H1 (cell line): ENCODE measurements around the gene CENPA. TPM values are rescaled to one million over a fixed set of nuclear protein-coding genes. Genes with fewer than 3 reads are reported as not detected.

Experiments
- CTCF ChIA-PET: fragments of 300-600 bp; sonication (Branson Sonifier 250); formaldehyde crosslinking; loops from one replicate; lab custom pipeline; 2021; ENCODE audit not compliant: partially characterized antibody; lab: Charles Lee
- POLR2A ChIA-PET: fragments of 300-600 bp; sonication (Branson Sonifier 250); formaldehyde crosslinking; loops from one replicate; lab custom pipeline; 2021; ENCODE audit warnings: inconsistent platforms; ENCODE audit not compliant: partially characterized antibody; lab: Charles Lee
- DNase-seq, 2 experiments: peaks; one replicate each; pipeline versions ENCODE4 v3.0.0 to v3.0.0-alpha.2; 2010 to 2022; ENCODE audit warnings: low spot score in 2 of 2, low read depth in 1 of 2, mixed read lengths in 1 of 2
- FAIRE-seq: peaks from 2 replicates; lab custom pipeline; 2011; peaks lifted over from hg19 to GRCh38; lab: Jason Lieb, UNC
- H2AFZ ChIP-seq: 2 replicates; pipeline ENCODE4 v1.8.1; 2012; ENCODE audit warnings: low read length, inconsistent platforms
- H2AK5ac ChIP-seq: 2 replicates; pipeline ENCODE4 v1.6.1; 2013; ENCODE audit warnings: low read depth, low read length
- H2BK120ac ChIP-seq: replicated peaks from 2 replicates; pipeline ENCODE3; 2013; ENCODE audit warnings: low read depth, low read length, inconsistent platforms
- H2BK12ac ChIP-seq: 2 replicates; pipeline ENCODE4 v1.6.1; 2013; ENCODE audit warnings: low read depth, low read length
- H2BK15ac ChIP-seq: 2 replicates; pipeline ENCODE4 v1.6.1; 2013; ENCODE audit warnings: low read length
- H2BK20ac ChIP-seq: 2 replicates; pipeline ENCODE4 v1.6.1; 2013; ENCODE audit warnings: low read length
- H2BK5ac ChIP-seq: 2 replicates; pipeline ENCODE4 v1.6.1; 2013; ENCODE audit warnings: low read depth, low read length
- H3K14ac ChIP-seq: 2 replicates; pipeline ENCODE4 v1.6.1; 2013; ENCODE audit warnings: inconsistent platforms; ENCODE audit not compliant: insufficient read length
- H3K18ac ChIP-seq: 2 replicates; pipeline ENCODE4 v1.6.1; 2013; ENCODE audit warnings: low read length; ENCODE audit errors: extremely low read depth
- H3K23ac ChIP-seq: 2 replicates; pipeline ENCODE4 v1.6.1; 2013; ENCODE audit warnings: inconsistent platforms; ENCODE audit not compliant: insufficient read length
- H3K23me2 ChIP-seq: 2 replicates; pipeline ENCODE4 v1.6.1; 2013; ENCODE audit warnings: low read depth, low read length
- H3K27ac ChIP-seq: 2 replicates; pipeline ENCODE4 v1.6.1; 2011; ENCODE audit warnings: low read depth, low read length, inconsistent platforms
- H3K27me3 ChIP-seq, 4 experiments: replicated peaks in 1 of 4; 1 replicate in 1 of 4; 2 replicates in 3 of 4; pipeline versions ENCODE4 v1.6.1 to v1.8.1; 2011 to 2013; ENCODE audit warnings: low read length in 3 of 4, mild to moderate bottlenecking in 3 of 4, inconsistent platforms in 2 of 4, mixed read lengths in 2 of 4, moderate library complexity in 1 of 4; ENCODE audit not compliant: control insufficient read depth in 3 of 4, insufficient read depth in 3 of 4; ENCODE audit errors: extremely low read depth in 1 of 4
- H3K36me3 ChIP-seq, 4 experiments: 2 replicates each; pipeline versions ENCODE4 v1.6.1 to v1.8.1; 2011 to 2013; ENCODE audit warnings: mild to moderate bottlenecking in 4 of 4, low read length in 3 of 4, moderate library complexity in 2 of 4, control low read depth in 1 of 4, inconsistent platforms in 1 of 4; ENCODE audit not compliant: insufficient read depth in 4 of 4, control insufficient read depth in 2 of 4
- H3K4ac ChIP-seq: replicated peaks from 2 replicates; pipeline ENCODE3; 2013; ENCODE audit warnings: low read length, low read depth, mixed read lengths, inconsistent platforms; ENCODE audit not compliant: insufficient read length
- H3K4me1 ChIP-seq, 4 experiments: replicated peaks in 1 of 4; 1 replicate in 1 of 4; 2 replicates in 3 of 4; pipeline versions ENCODE4 v1.6.1 to v1.8.1; 2011 to 2013; ENCODE audit warnings: low read length in 3 of 4, inconsistent platforms in 2 of 4, mixed read lengths in 1 of 4; ENCODE audit not compliant: insufficient read depth in 4 of 4, control insufficient read depth in 3 of 4
- H3K4me2 ChIP-seq, 2 experiments: 2 replicates each; pipeline versions ENCODE4 v1.6.1 to v1.8.1; 2011 to 2013; ENCODE audit warnings: low read depth in 2 of 2, low read length in 2 of 2, control low read depth in 1 of 2, inconsistent platforms in 1 of 2, mild to moderate bottlenecking in 1 of 2; ENCODE audit not compliant: insufficient read depth in 1 of 2
- H3K4me3 ChIP-seq, 4 experiments: fragments of 200-600, 300-600 bp in 1 of 4; sonication (generic), shearing (Covaris generic), sonication (Bioruptor Twin) in 1 of 4; 2 replicates each; pipeline versions ENCODE4 v1.5.1 to v1.8.1; 2011 to 2016; ENCODE audit warnings: low read length in 4 of 4, low read depth in 3 of 4, control low read depth in 2 of 4, inconsistent platforms in 2 of 4, mild to moderate bottlenecking in 2 of 4, mixed read lengths in 1 of 4, moderate library complexity in 1 of 4; ENCODE audit not compliant: insufficient read depth in 2 of 4; ENCODE audit errors: extremely low read depth in 1 of 4
- H3K56ac ChIP-seq: replicated peaks from 2 replicates; pipeline ENCODE3; 2013; ENCODE audit warnings: low read depth, mild to moderate bottlenecking, mixed read lengths, low read length, inconsistent platforms; ENCODE audit not compliant: insufficient read length
- H3K79me1 ChIP-seq: 2 replicates; pipeline ENCODE4 v1.6.1; 2013; ENCODE audit warnings: low read depth, low read length, control low read depth
- H3K79me2 ChIP-seq, 2 experiments: 2 replicates each; pipeline versions ENCODE4 v1.6.1 to v1.8.1; 2012 to 2013; ENCODE audit warnings: low read length in 2 of 2, mild to moderate bottlenecking in 2 of 2, inconsistent platforms in 1 of 2; ENCODE audit not compliant: insufficient read depth in 2 of 2, control insufficient read depth in 1 of 2
- H3K9ac ChIP-seq, 4 experiments: replicated peaks in 1 of 4; 1 replicate in 1 of 4; 2 replicates in 3 of 4; pipeline versions ENCODE4 v1.6.1 to v1.8.1; 2011 to 2013; ENCODE audit warnings: low read depth in 3 of 4, low read length in 3 of 4, control low read depth in 2 of 4, mild to moderate bottlenecking in 2 of 4, moderate library complexity in 2 of 4, inconsistent platforms in 1 of 4; ENCODE audit errors: extremely low read depth in 1 of 4
- H3K9me3 ChIP-seq, 2 experiments: 2 replicates each; pipeline versions ENCODE4 v1.6.1 to v1.8.1; 2012 to 2013; ENCODE audit warnings: mild to moderate bottlenecking in 2 of 2, moderate library complexity in 2 of 2, control low read depth in 1 of 2, inconsistent platforms in 1 of 2, low read depth in 1 of 2, low read length in 1 of 2, mixed read lengths in 1 of 2; ENCODE audit not compliant: insufficient read depth in 2 of 2
- H4K20me1 ChIP-seq, 2 experiments: replicated peaks in 1 of 2; 2 replicates each; pipeline versions ENCODE3 to v1.8.1; 2011 to 2013; ENCODE audit warnings: inconsistent platforms in 2 of 2, low read length in 2 of 2, mild to moderate bottlenecking in 1 of 2; ENCODE audit not compliant: insufficient read depth in 2 of 2, control insufficient read depth in 1 of 2
- H4K5ac ChIP-seq: 2 replicates; pipeline ENCODE4 v1.6.1; 2013; ENCODE audit warnings: low read length, low read depth, mixed read lengths, inconsistent platforms; ENCODE audit not compliant: insufficient read length
- H4K8ac ChIP-seq: 2 replicates; pipeline ENCODE4 v1.8.0; 2013; ENCODE audit warnings: mild to moderate bottlenecking, moderate library complexity, low read length, inconsistent platforms; ENCODE audit not compliant: insufficient read depth; ENCODE audit errors: extremely low read depth
- H4K91ac ChIP-seq: replicated peaks from 2 replicates; pipeline ENCODE3; 2013; ENCODE audit warnings: low read length, mixed read lengths, inconsistent platforms; ENCODE audit not compliant: insufficient read length
- WGBS, 2 experiments: shearing (Covaris generic) in 1 of 2; methylation state at CpG; one replicate each; pipeline versions ENCODE4 v1.1.6 to v1.1.7; 2013 to 2015; ENCODE audit warnings: low lambda C conversion rate in 2 of 2, mixed read lengths in 2 of 2, inconsistent platforms in 1 of 2, low coverage in 1 of 2, missing lambda C conversion rate in 1 of 2; ENCODE audit not compliant: insufficient replicate concordance in 2 of 2, insufficient coverage in 1 of 2, insufficient read length in 1 of 2; ENCODE audit errors: extremely low coverage in 1 of 2, missing lambda C conversion rate in 1 of 2; 5-methylcytosine and 5-hydroxymethylcytosine counted together
- polyA plus RNA-seq, 7 experiments: library from polyadenylated mRNA; depleted of rRNA in 3 of 7; stranded (reverse) in 5 of 7; unstranded in 2 of 7; fragments of >200 nt in 5 of 7; fragments of 200-250 nt in 2 of 7; gene quantifications; 1 replicate in 5 of 7; 2 replicates in 1 of 7; 4 replicates in 1 of 7; pipeline versions ENCODE4 v1.2.1 to v1.2.3, GENCODE V29; 2011 to 2013; ENCODE audit warnings: missing spikeins in 2 of 7, mixed read lengths in 2 of 7
- total RNA-seq: library from RNA; stranded (reverse); fragmentation: NEBNext Ultra II Directional; extraction: Animal tissue kit (Norgen Biotek cat#: 25700); gene quantifications from 2 replicates; pipeline ENCODE4 v1.2.1, GENCODE V29; 2021
- TF ChIP-seq, protein P1 (sequence below): IDR thresholded peaks from 2 replicates; pipeline ENCODE4 v1.6.1; 2011; ENCODE audit warnings: low read depth, mild to moderate bottlenecking, low read length; ENCODE audit not compliant: insufficient read depth

The CENPA gene
- total and polyA plus RNA-seq, 2 of the 8 experiments (the other 6 are each of a cell fraction or from before 2014, with no cell fraction given), result 19.4 to 30.9 TPM

DNA sequence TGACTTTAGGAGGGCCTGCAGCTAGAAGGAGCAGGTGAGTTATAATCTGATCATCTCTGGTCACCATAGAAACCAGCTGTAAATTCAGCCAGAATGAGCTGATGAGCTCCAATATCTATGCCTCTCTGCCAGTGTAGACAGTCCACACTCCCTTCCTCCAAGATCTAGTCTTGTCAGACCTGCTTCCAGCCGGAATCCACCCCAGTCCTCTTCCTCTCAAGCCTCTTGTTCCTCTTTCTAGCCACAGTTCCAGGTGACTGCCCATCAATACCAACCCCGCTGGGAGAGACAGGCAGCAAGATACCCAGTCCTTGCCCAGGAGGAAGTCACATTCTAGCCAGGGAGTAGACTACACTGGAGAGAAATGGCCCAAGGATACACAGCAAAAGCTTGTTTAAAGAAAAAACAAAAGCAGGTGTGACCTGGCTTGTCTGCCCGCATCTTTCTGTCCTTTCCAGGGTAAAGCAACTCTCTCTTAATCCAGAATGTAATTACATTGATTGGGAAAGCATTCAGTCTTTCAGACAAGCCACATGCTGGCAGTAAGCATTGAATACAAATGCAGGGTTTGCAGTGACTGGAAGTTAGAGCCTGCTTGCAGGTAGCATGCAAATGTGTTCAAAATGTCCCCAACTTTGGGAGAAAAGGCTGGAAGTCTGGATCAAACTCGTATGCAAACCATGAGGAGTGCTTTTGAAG lies 30.7 kb upstream of the CENPA start:
- no peaks in the 10 kb centered on the region for H3K79me1 ChIP-seq
- WGBS, 2 experiments, result 61% methylated on average over 4 of the region's 4 CpGs; no CpG with 5 or more reads in 1 of the 2 experiments
- no peaks in the 10 kb centered on the region for H4K20me1 ChIP-seq
- H2BK120ac ChIP-seq, result no peak overlapping the region
- POLR2A ChIA-PET, result interaction anchor here (1.3 kb wide), 1 partner anchor 30 kb away, joined by 5 read pairs; the partner anchor contains the start of gene CENPA
- H3K9ac ChIP-seq, result no peak overlapping the region
- H3K9me3 ChIP-seq, result peaks cover 3% of the 10 kb centered on the region in 2 experiments; a peak in 2 of 4 replicates
- no peaks in the 10 kb centered on the region for H3K36me3 ChIP-seq
- H3K4me1 ChIP-seq, result peaks cover 11 to 22% (median 17%) of the 10 kb centered on the region in 4 experiments
- H4K91ac ChIP-seq, result no peak overlapping the region
- H3K4me3 ChIP-seq, result no peak overlapping the region
- H3K27ac ChIP-seq, result no peak overlapping the region
- FAIRE-seq, result no peak
- no peak overlapping the region for H3K14ac ChIP-seq
- no peaks in the 10 kb centered on the region for H3K23me2 ChIP-seq
- H2BK5ac ChIP-seq, result no peak overlapping the region
- H2BK15ac ChIP-seq, result no peak overlapping the region
- no peak overlapping the region for H2AK5ac ChIP-seq
- no peak overlapping the region for H4K5ac ChIP-seq
- no peaks in the 10 kb centered on the region for H3K79me2 ChIP-seq
- H4K8ac ChIP-seq, result no peak overlapping the region
- peaks cover 0 to 14% (median 10%) of the 10 kb centered on the region in 4 experiments; a peak in 6 of 7 replicates for H3K27me3 ChIP-seq
- H2AFZ ChIP-seq, result no peak overlapping the region
- 0 out of 2 replicates have a peak overlapping the region, but pooled peaks have one; percentile 32 for H2BK12ac ChIP-seq
- CTCF ChIA-PET, result interaction anchor here (0.6 to 3.0 kb wide), 6 partner anchors 9 to 177 kb away, joined by 3 to 9 read pairs (median 6); partner anchors contain the start of gene SLC35F6
- H3K4ac ChIP-seq, result no peak overlapping the region
- H3K23ac ChIP-seq, result no peak overlapping the region
- TF ChIP-seq, protein P1, sequence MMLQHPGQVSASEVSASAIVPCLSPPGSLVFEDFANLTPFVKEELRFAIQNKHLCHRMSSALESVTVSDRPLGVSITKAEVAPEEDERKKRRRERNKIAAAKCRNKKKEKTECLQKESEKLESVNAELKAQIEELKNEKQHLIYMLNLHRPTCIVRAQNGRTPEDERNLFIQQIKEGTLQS, result no peak
- H2BK20ac ChIP-seq, result no peak overlapping the region
- no peak overlapping the region for H3K18ac ChIP-seq
- DNase-seq, result no peak
- no peak overlapping the region for H3K56ac ChIP-seq
- H3K4me2 ChIP-seq, result peak overlapping the region in 1 of 2 experiments; percentile 38; a peak in 2 of 4 replicates
